ENCODE measurements around the gene TAF15.

Gene TAF15

GRCh38 chr17:35855965-35856364 is 46.7 kb downstream of the TAF15 start:
- Histone ChIP-seq H3K9ac (ENCODE audit: low read depth, low read length) (no peak overlapping the region), H3K27ac (ENCODE audit: low read depth, low read length) (no peak overlapping the region), H3K27me3 (ENCODE audit: insufficient read depth, low read length) (no peaks in the 10 kb centered on the region), H3K4me3 (ENCODE audit: low read length) (no peak overlapping the region), H3K4me1 (ENCODE audit: insufficient read depth, low read length) (no peaks in the 10 kb centered on the region), H3K9me3 (ENCODE audit: insufficient read depth, low read depth, low read length) (no peaks in the 10 kb centered on the region), H3K36me3 (ENCODE audit: insufficient read depth, low read length) (peaks cover 5% of the 10 kb centered on the region; the same call in 1 of the 2 replicates)
- WGBS, result 91% methylated on average over 5 of the region's 5 CpGs

- H3K36me3 ChIP-seq (ENCODE audit: insufficient read depth, low read length), result peaks cover 5% of the 10 kb centered on the region; the same call in 1 of the 2 replicates
- no peak overlapping the region for H3K4me3 ChIP-seq (ENCODE audit: low read length)
- H3K9ac ChIP-seq (ENCODE audit: low read depth, low read length), result no peak overlapping the region
- no peaks in the 10 kb centered on the region for H3K27me3 ChIP-seq (ENCODE audit: insufficient read depth, low read length)
- H3K9me3 ChIP-seq (ENCODE audit: insufficient read depth, low read depth, low read length), result no peaks in the 10 kb centered on the region
- H3K4me1 ChIP-seq (ENCODE audit: insufficient read depth, low read length), result no peaks in the 10 kb centered on the region
- no peak overlapping the region for H3K27ac ChIP-seq (ENCODE audit: low read depth, low read length)
- WGBS, result 97% methylated on average over 2 of the region's 2 CpGs
Observed at GRCh38 chr17:35856603-35857002, 47.3 kb downstream of the TAF15 start.

GRCh38 chr17:35864853-35865252 is 55.6 kb downstream of the TAF15 start:
- H3K4me3 ChIP-seq (ENCODE audit: low read length), result no peak overlapping the region
- H3K9ac ChIP-seq (ENCODE audit: low read depth, low read length), result no peak overlapping the region
- no peaks in the 10 kb centered on the region for H3K9me3 ChIP-seq (ENCODE audit: insufficient read depth, low read depth, low read length)
- H3K27me3 ChIP-seq (ENCODE audit: insufficient read depth, low read length), result no peaks in the 10 kb centered on the region
- no peak overlapping the region for H3K27ac ChIP-seq (ENCODE audit: low read depth, low read length)
- H3K4me1 ChIP-seq (ENCODE audit: insufficient read depth, low read length), result no peaks in the 10 kb centered on the region
- no peaks in the 10 kb centered on the region for H3K36me3 ChIP-seq (ENCODE audit: insufficient read depth, low read length)
- 98% methylated on average over 7 of the region's 7 CpGs for whole genome bisulfite sequencing

- Histone ChIP-seq H3K4me3 (ENCODE audit: low read length) (no peak overlapping the region), H3K27ac (ENCODE audit: low read depth, low read length) (no peak overlapping the region), H3K9ac (ENCODE audit: low read depth, low read length) (no peak overlapping the region), H3K9me3 (ENCODE audit: insufficient read depth, low read depth, low read length) (no peaks in the 10 kb centered on the region), H3K4me1 (ENCODE audit: insufficient read depth, low read length) (no peaks in the 10 kb centered on the region), H3K36me3 (ENCODE audit: insufficient read depth, low read length) (no peaks in the 10 kb centered on the region), H3K27me3 (ENCODE audit: insufficient read depth, low read length) (no peaks in the 10 kb centered on the region)
- WGBS, result 94% methylated on average over 2 of the region's 3 CpGs
Observed at GRCh38 chr17:35865412-35866340, 56.4 kb downstream of the TAF15 start.

GRCh38 chr17:35866341-35866950 is 57.2 kb downstream of the TAF15 start:
- Histone ChIP-seq H3K27me3 (ENCODE audit: insufficient read depth, low read length) (no peaks in the 10 kb centered on the region), H3K9me3 (ENCODE audit: insufficient read depth, low read depth, low read length) (no peaks in the 10 kb centered on the region), H3K4me3 (ENCODE audit: low read length) (no peak overlapping the region), H3K4me1 (ENCODE audit: insufficient read depth, low read length) (peaks cover 3% of the 10 kb centered on the region; the same call in 1 of the 2 replicates), H3K9ac (ENCODE audit: low read depth, low read length) (no peak overlapping the region), H3K36me3 (ENCODE audit: insufficient read depth, low read length) (no peaks in the 10 kb centered on the region), H3K27ac (ENCODE audit: low read depth, low read length) (no peak overlapping the region)
- 94% methylated on average over 1 of the region's 1 CpG for WGBS

GRCh38 chr17:35867574-35867973 is 58.3 kb downstream of the TAF15 start:
- Histone ChIP-seq H3K4me3 (ENCODE audit: low read length) (no peak overlapping the region), H3K27me3 (ENCODE audit: insufficient read depth, low read length) (no peaks in the 10 kb centered on the region), H3K27ac (ENCODE audit: low read depth, low read length) (no peak overlapping the region), H3K9ac (ENCODE audit: low read depth, low read length) (no peak overlapping the region), H3K36me3 (ENCODE audit: insufficient read depth, low read length) (no peaks in the 10 kb centered on the region), H3K9me3 (ENCODE audit: insufficient read depth, low read depth, low read length) (no peaks in the 10 kb centered on the region), H3K4me1 (ENCODE audit: insufficient read depth, low read length) (peaks cover 3% of the 10 kb centered on the region; the same call in 1 of the 2 replicates)
- WGBS, result 90% methylated on average over 3 of the region's 3 CpGs

- WGBS, result 88% methylated on average over 3 of the region's 3 CpGs
- Histone ChIP-seq H3K9me3 (ENCODE audit: insufficient read depth, low read depth, low read length) (no peaks in the 10 kb centered on the region), H3K36me3 (ENCODE audit: insufficient read depth, low read length) (no peaks in the 10 kb centered on the region), H3K27ac (ENCODE audit: low read depth, low read length) (no peak within 1 kb of the TSS), H3K27me3 (ENCODE audit: insufficient read depth, low read length) (no peaks in the 10 kb centered on the region), H3K4me1 (ENCODE audit: insufficient read depth, low read length) (peaks cover 3% of the 10 kb centered on the region; the same call in 1 of the 2 replicates), H3K9ac (ENCODE audit: low read depth, low read length) (no peak within 1 kb of the TSS), H3K4me3 (ENCODE audit: low read length) (no peak within 1 kb of the TSS)
Observed at GRCh38 chr17:35868737-35869136, 59.5 kb downstream of the TAF15 start, which contains the start of gene HEATR9. HEATR9 (minus strand) TSS chr17:35868891; CDS start chr17:35868742, 149 bp downstream.

- 80% methylated on average over 8 of the region's 8 CpGs for WGBS
- Histone ChIP-seq H3K9ac (ENCODE audit: low read depth, low read length) (no peak overlapping the region), H3K36me3 (ENCODE audit: insufficient read depth, low read length) (no peaks in the 10 kb centered on the region), H3K27ac (ENCODE audit: low read depth, low read length) (no peak overlapping the region), H3K4me1 (ENCODE audit: insufficient read depth, low read length) (peaks cover 3% of the 10 kb centered on the region; the same call in 1 of the 2 replicates), H3K9me3 (ENCODE audit: insufficient read depth, low read depth, low read length) (no peaks in the 10 kb centered on the region), H3K4me3 (ENCODE audit: low read length) (no peak overlapping the region), H3K27me3 (ENCODE audit: insufficient read depth, low read length) (no peaks in the 10 kb centered on the region)
Observed at GRCh38 chr17:35870906-35871819, 61.9 kb downstream of the TAF15 start.

- WGBS, result 94% methylated on average over 12 of the region's 12 CpGs
- Histone ChIP-seq H3K9me3 (ENCODE audit: insufficient read depth, low read depth, low read length) (no peaks in the 10 kb centered on the region), H3K36me3 (ENCODE audit: insufficient read depth, low read length) (no peaks in the 10 kb centered on the region), H3K9ac (ENCODE audit: low read depth, low read length) (no peak overlapping the region), H3K4me3 (ENCODE audit: low read length) (no peak overlapping the region), H3K27ac (ENCODE audit: low read depth, low read length) (no peak overlapping the region), H3K27me3 (ENCODE audit: insufficient read depth, low read length) (no peaks in the 10 kb centered on the region), H3K4me1 (ENCODE audit: insufficient read depth, low read length) (peaks cover 3% of the 10 kb centered on the region; the same call in 1 of the 2 replicates)
Observed at GRCh38 chr17:35872196-35872980, 63.1 kb downstream of the TAF15 start.

GRCh38 chr17:35875072-35875799 is 66.0 kb downstream of the TAF15 start:
- Histone ChIP-seq H3K27ac (ENCODE audit: low read depth, low read length) (no peak overlapping the region), H3K4me1 (ENCODE audit: insufficient read depth, low read length) (peaks cover 3% of the 10 kb centered on the region; the same call in 1 of the 2 replicates), H3K4me3 (ENCODE audit: low read length) (no peak overlapping the region), H3K9me3 (ENCODE audit: insufficient read depth, low read depth, low read length) (no peaks in the 10 kb centered on the region), H3K27me3 (ENCODE audit: insufficient read depth, low read length) (no peaks in the 10 kb centered on the region), H3K9ac (ENCODE audit: low read depth, low read length) (no peak overlapping the region), H3K36me3 (ENCODE audit: insufficient read depth, low read length) (no peaks in the 10 kb centered on the region)
- WGBS, result 82% methylated on average over 4 of the region's 5 CpGs
